AG04450 (cell line): Measurements from ENCODE around the gene POFUT2. TPM values are rescaled to one million over a fixed set of nuclear protein-coding genes. Genes with fewer than 3 reads are reported as not detected.

Experiments
- CTCF ChIA-PET: fragments of 300-600, 350-600 bp; formaldehyde crosslinking; extraction: SDS; loops from one replicate; lab custom pipeline; 2022; ENCODE audit warnings: antibody characterized with exemption, inconsistent platforms; lab: Charles Lee
- POLR2A ChIA-PET: fragments of 350-600 bp; formaldehyde crosslinking; extraction: SDS; loops from one replicate; lab custom pipeline; 2021; ENCODE audit warnings: antibody characterized with exemption, inconsistent platforms; lab: Yijun Ruan, JAX
- DNase-seq: peaks from one replicate; pipeline ENCODE4 v3.0.0-alpha.2; 2011; ENCODE audit warnings: low read depth, low spot score
- H3K27ac ChIP-seq: one replicate; pipeline ENCODE4 v1.5.1; 2012; ENCODE audit warnings: low read depth, low read length, control low read depth
- H3K27me3 ChIP-seq: one replicate; pipeline ENCODE4 v1.6.0; 2012; ENCODE audit warnings: low read length; ENCODE audit not compliant: control insufficient read depth, insufficient read depth
- H3K4me3 ChIP-seq: 2 replicates; pipeline ENCODE4 v1.5.1; 2011; ENCODE audit warnings: mild to moderate bottlenecking, low read depth, low read length, control low read depth
- H3K9me3 ChIP-seq: 2 replicates; pipeline ENCODE4 v1.5.1; 2012; ENCODE audit warnings: low read length; ENCODE audit not compliant: control insufficient read depth, insufficient read depth
- CTCF ChIP-seq: IDR thresholded peaks from 2 replicates; pipeline ENCODE4 v1.5.1; 2011; ENCODE audit warnings: low read depth, low read length, control low read depth, inconsistent platforms
- polyA plus RNA-seq: library from polyadenylated mRNA; depleted of rRNA; stranded (reverse); fragments of >200 nt; gene quantifications from 2 replicates; pipeline ENCODE4 v1.2.3, GENCODE V29; 2011

POFUT2 gene
- polyA plus RNA-seq, 1 experiment: 35.5 TPM

GRCh38 chr21:45299864-45300785 is 12.4 kb upstream of the POFUT2 start:
- no peak overlapping the region for H3K27ac ChIP-seq
- H3K27me3 ChIP-seq: no peaks in the 10 kb centered on the region
- ChIA-PET CTCF (no interaction called here), POLR2A (no interaction called here)
- no peak for TF ChIP-seq CTCF
- no peak overlapping the region for H3K4me3 ChIP-seq
- H3K9me3 ChIP-seq: peaks cover 9% of the 10 kb centered on the region
- no peak for DNase-seq

GRCh38 chr21:45299026-45299863 is 11.6 kb upstream of the POFUT2 start:
- H3K27ac ChIP-seq: no peak overlapping the region
- peaks cover 11% of the 10 kb centered on the region for H3K9me3 ChIP-seq
- no peaks in the 10 kb centered on the region for H3K27me3 ChIP-seq
- ChIA-PET CTCF (interaction anchor here (1.2 to 1.4 kb wide), 2 partner anchors 10 to 141 kb away, joined by 3 to 4 read pairs; no protein-coding TSS in a partner anchor), POLR2A (interaction anchor here (0.7 kb wide), 1 partner anchor 65 kb away, joined by 3 read pairs; no protein-coding TSS in a partner anchor)
- no peak overlapping the region for H3K4me3 ChIP-seq
- no peak for TF ChIP-seq CTCF
- no peak for DNase-seq

- Histone ChIP-seq H3K4me3 (no peak overlapping the region), H3K9me3 (peaks cover 11% of the 10 kb centered on the region), H3K27ac (no peak overlapping the region), H3K27me3 (no peaks in the 10 kb centered on the region)
- no peak for DNase-seq
- POLR2A ChIA-PET: no interaction called here
- no peak for TF ChIP-seq CTCF
- CTCF ChIA-PET: interaction anchor here (1.4 kb wide), 1 partner anchor 142 kb away, joined by 3 read pairs; no protein-coding TSS in a partner anchor
Measured at GRCh38 chr21:45297869-45298268, 10.2 kb upstream of the POFUT2 start.

GRCh38 chr21:45297329-45297728 is 9.6 kb upstream of the POFUT2 start:
- no peak for DNase-seq
- Histone ChIP-seq H3K27ac (no peak overlapping the region), H3K9me3 (peaks cover 11% of the 10 kb centered on the region), H3K4me3 (no peak overlapping the region), H3K27me3 (no peaks in the 10 kb centered on the region)
- CTCF ChIA-PET: no interaction called here
- POLR2A ChIA-PET: no interaction called here
- no peak for TF ChIP-seq CTCF
